PC-9 (cell line): ENCODE measurements around the gene PANX2. TPM values are rescaled to one million over a fixed set of nuclear protein-coding genes. Genes with fewer than 3 reads are reported as not detected.

ENCODE experiments used
- BruUV-seq: library from RNA; stranded (reverse); fragments of 400-500 nt; replicated peaks from 2 replicates; lab custom pipeline; 2021; lab: Mats Ljungman, UMichigan
- CTCF ChIA-PET: fragments of 300-600 bp; sonication (Branson Sonifier 250); formaldehyde crosslinking; loops from one replicate; lab custom pipeline; 2022; ENCODE audit warnings: antibody characterized with exemption; lab: Charles Lee
- POLR2A ChIA-PET: fragments of 300-600 bp; sonication (Branson Sonifier 250); formaldehyde crosslinking; loops from one replicate; lab custom pipeline; 2022; ENCODE audit warnings: antibody characterized with exemption; ENCODE audit not compliant: unreplicated experiment; lab: Charles Lee
- DNase-seq, 2 experiments: peaks; one replicate each; pipeline versions ENCODE4 v3.0.0 to v3.0.0-alpha.2; 2015 to 2022; ENCODE audit warnings: mixed read lengths in 1 of 2
- H2AFZ ChIP-seq: fragments of 200-600 bp; sonication (generic); 2 replicates; pipeline ENCODE4 v1.8.1; 2017; ENCODE audit warnings: antibody characterized with exemption
- H3F3A ChIP-seq: fragments of 200-600 bp; sonication (generic); 2 replicates; pipeline ENCODE4 v1.8.1; 2017; ENCODE audit warnings: antibody characterized with exemption, mild to moderate bottlenecking, low read depth; ENCODE audit not compliant: insufficient read depth
- H3K27ac ChIP-seq: fragments of 200-600 bp; sonication (generic); 2 replicates; pipeline ENCODE4 v1.6.1; 2016; ENCODE audit warnings: mixed run types
- H3K27me3 ChIP-seq: fragments of 200-600 bp; sonication (generic); 2 replicates; pipeline ENCODE4 v1.6.1; 2016; ENCODE audit warnings: low read depth, mixed run types; ENCODE audit not compliant: insufficient read depth
- H3K36me3 ChIP-seq: fragments of 200-600 bp; sonication (generic); 2 replicates; pipeline ENCODE4 v1.6.1; 2016; ENCODE audit warnings: low read depth, mixed run types
- H3K4me1 ChIP-seq: fragments of 200-600 bp; sonication (generic); replicated peaks from 2 replicates; pipeline ENCODE4 v1.6.1; 2016; ENCODE audit warnings: mixed run types; ENCODE audit not compliant: insufficient read depth
- H3K4me2 ChIP-seq: fragments of 200-600 bp; sonication (generic); 2 replicates; pipeline ENCODE4 v1.6.1; 2017; ENCODE audit warnings: mixed run types
- H3K4me3 ChIP-seq: fragments of 200-600 bp; sonication (generic); 2 replicates; pipeline ENCODE4 v1.6.1; 2016; ENCODE audit warnings: mixed run types
- H3K79me2 ChIP-seq: fragments of 200-600 bp; sonication (generic); 2 replicates; pipeline ENCODE4 v1.6.1; 2017; ENCODE audit warnings: low read depth, mixed run types
- H3K9me2 ChIP-seq: fragments of 200-600 bp; sonication (generic); 2 replicates; pipeline ENCODE4 v1.8.1; 2017; ENCODE audit warnings: mild to moderate bottlenecking; ENCODE audit not compliant: insufficient read depth
- H3K9me3 ChIP-seq: fragments of 200-600 bp; sonication (generic); 2 replicates; pipeline ENCODE4 v1.8.1; 2016; ENCODE audit warnings: low read depth; ENCODE audit not compliant: insufficient read depth
- H4K20me1 ChIP-seq: fragments of 200-600 bp; sonication (generic); 2 replicates; pipeline ENCODE4 v1.8.1; 2017; ENCODE audit not compliant: insufficient read depth
- EZH2 ChIP-seq: fragments of 200-600 bp; sonication (generic); IDR thresholded peaks from 2 replicates; pipeline ENCODE4 v1.8.0; 2017; ENCODE audit warnings: antibody characterized with exemption, low read depth
- intact Hi-C: fragments of 100-400 bp; cut with micrococcal nuclease; formaldehyde crosslinking; loops from one replicate; pipeline ENCODE4 v1.10.0; 2022; ENCODE audit not compliant: unreplicated experiment
- total RNA-seq: library from RNA; stranded (reverse); gene quantifications from 2 replicates; pipeline ENCODE4 v1.2.3, GENCODE V29; 2021
- TF ChIP-seq, protein P1 (sequence below): fragments of 200-600 bp; sonication (generic); conservative IDR thresholded peaks from 2 replicates; pipeline ENCODE4 v1.6.1; 2017; ENCODE audit warnings: mixed run types, antibody characterized with exemption, mild to moderate bottlenecking, moderate library complexity

PANX2 gene
- total RNA-seq, 1 experiment from 2014 or later = 51.7 TPM

DNA sequence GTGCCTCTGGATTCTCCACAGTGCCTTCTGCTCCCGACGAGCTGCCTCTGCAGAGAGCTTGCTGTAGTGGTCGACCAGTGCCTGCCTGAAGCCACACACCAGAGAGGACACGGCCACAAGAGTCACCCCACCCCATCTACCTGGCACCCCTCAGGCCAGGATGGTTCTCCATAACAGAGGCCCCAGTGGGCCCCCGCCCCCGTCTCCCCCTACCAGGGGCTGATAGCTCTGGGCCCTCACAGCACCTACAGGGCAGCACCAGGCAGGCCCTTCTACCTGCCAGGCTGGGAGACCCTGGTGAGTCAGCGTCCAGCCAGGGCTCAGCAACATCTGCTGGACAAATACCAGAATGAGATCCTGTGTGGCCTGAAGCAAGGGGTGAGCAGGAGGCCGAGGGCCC lies 52.0 kb downstream of the PANX2 start:
- POLR2A ChIA-PET = no interaction called here

DNA sequence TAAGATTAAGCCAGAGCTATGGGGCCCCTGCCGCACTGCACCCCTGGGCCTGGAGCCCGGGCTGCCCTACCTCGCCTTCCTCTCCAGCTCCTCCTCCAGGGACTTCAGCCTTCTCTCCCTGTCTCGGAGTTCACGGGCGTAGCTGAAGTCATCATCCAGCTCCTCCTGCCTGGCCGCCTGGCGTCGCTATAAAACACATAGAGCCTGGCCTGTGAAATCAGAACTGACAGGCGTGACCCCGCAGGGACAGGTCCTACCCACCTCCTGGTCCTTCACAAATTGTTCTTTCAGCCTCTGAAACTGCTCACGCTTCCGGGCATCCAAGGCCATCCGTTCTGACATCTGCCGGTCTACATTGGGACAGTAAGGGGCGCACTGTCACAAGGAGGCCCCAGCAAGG lies 53.5 kb downstream of the PANX2 start:
- Histone ChIP-seq H3K9me3 (no peaks in the 10 kb centered on the region), H3K27me3 (no peaks in the 10 kb centered on the region), H3K27ac (no peak overlapping the region), H4K20me1 (peaks cover 45% of the 10 kb centered on the region), H2AFZ (no peak overlapping the region), H3F3A (peaks cover 3% of the 10 kb centered on the region; the same call in 1 of the 2 replicates), H3K4me2 (no peak overlapping the region), H3K9me2 (no peaks in the 10 kb centered on the region), H3K4me1 (no peaks in the 10 kb centered on the region), H3K4me3 (no peak overlapping the region), H3K79me2 (no peaks in the 10 kb centered on the region), H3K36me3 (peaks cover 22% of the 10 kb centered on the region)
- DNase-seq = no peak
- ChIA-PET POLR2A (no interaction called here), CTCF (no interaction called here)
- intact Hi-C loops = no loop called here
- BruUV-seq = no TSS peak
- TF ChIP-seq, protein P1, sequence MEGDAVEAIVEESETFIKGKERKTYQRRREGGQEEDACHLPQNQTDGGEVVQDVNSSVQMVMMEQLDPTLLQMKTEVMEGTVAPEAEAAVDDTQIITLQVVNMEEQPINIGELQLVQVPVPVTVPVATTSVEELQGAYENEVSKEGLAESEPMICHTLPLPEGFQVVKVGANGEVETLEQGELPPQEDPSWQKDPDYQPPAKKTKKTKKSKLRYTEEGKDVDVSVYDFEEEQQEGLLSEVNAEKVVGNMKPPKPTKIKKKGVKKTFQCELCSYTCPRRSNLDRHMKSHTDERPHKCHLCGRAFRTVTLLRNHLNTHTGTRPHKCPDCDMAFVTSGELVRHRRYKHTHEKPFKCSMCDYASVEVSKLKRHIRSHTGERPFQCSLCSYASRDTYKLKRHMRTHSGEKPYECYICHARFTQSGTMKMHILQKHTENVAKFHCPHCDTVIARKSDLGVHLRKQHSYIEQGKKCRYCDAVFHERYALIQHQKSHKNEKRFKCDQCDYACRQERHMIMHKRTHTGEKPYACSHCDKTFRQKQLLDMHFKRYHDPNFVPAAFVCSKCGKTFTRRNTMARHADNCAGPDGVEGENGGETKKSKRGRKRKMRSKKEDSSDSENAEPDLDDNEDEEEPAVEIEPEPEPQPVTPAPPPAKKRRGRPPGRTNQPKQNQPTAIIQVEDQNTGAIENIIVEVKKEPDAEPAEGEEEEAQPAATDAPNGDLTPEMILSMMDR = no peak
- TF ChIP-seq EZH2 = no peak

More for the DNA sequence above, 52.0 kb downstream of the PANX2 start:
- TF ChIP-seq, protein P1 = no peak
- no peak for TF ChIP-seq EZH2
- peaks cover 15% of the 10 kb centered on the region; the same call in 1 of the 2 replicates for H3F3A ChIP-seq
- H2AFZ ChIP-seq = no peak overlapping the region
- no peaks in the 10 kb centered on the region for H3K9me2 ChIP-seq
- H3K27me3 ChIP-seq = no peaks in the 10 kb centered on the region
- intact Hi-C loops = no loop called here
- BruUV-seq = no TSS peak
- no peak for DNase-seq
- CTCF ChIA-PET = no interaction called here
- H3K36me3 ChIP-seq = peaks cover 31% of the 10 kb centered on the region
- no peaks in the 10 kb centered on the region for H3K4me1 ChIP-seq
- no peaks in the 10 kb centered on the region for H3K9me3 ChIP-seq
- H4K20me1 ChIP-seq = peaks cover 56% of the 10 kb centered on the region
- no peak overlapping the region for H3K4me3 ChIP-seq
- H3K4me2 ChIP-seq = no peak overlapping the region
- no peaks in the 10 kb centered on the region for H3K79me2 ChIP-seq
- no peak overlapping the region for H3K27ac ChIP-seq

DNA sequence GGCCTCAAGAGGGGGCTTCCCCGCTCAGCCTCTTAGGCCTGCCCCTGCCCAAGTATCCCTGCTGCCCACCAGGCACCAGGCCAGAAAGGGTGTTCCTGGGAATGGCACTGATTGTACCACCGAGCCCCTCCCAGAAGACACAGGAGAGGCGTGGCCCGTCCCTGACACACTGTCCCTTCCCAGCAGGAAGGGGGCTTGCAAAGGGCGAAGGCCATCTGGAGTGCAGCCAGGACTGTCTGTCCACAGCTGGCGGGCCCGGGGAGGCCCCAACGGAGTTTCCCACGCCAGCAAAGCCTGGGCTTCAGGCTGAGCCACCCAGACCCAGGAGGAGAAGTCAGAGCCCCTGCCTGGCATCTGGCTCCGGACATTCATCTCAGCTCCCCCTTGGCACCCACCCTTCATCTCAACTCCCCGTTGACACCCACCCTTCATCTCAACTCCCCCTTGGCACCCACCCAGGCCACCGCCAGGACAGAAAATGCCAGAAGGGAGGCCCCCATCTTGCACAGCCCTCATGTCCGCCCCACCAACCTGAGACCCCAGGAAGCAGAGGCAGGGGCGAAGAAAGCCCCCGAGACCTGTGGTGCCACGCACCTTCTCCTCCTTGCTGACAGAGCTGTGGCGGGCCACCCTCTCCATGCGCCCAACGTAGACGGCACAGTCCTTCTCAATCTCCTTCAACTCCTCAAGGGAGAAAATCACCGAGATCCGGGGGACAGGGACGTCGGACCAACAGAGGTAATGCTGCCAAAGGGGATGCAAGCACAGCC lies 54.9 kb downstream of the PANX2 start:
- no TSS peak for BruUV-seq
- Histone ChIP-seq H3K27ac (no peak overlapping the region), H3K9me2 (no peaks in the 10 kb centered on the region), H3K79me2 (no peaks in the 10 kb centered on the region), H3K4me3 (no peak overlapping the region), H3K27me3 (no peaks in the 10 kb centered on the region), H4K20me1 (peaks cover 45% of the 10 kb centered on the region), H3F3A (peaks cover 3% of the 10 kb centered on the region; the same call in 1 of the 2 replicates), H3K9me3 (no peaks in the 10 kb centered on the region), H3K4me2 (no peak overlapping the region), H3K36me3 (peaks cover 22% of the 10 kb centered on the region), H2AFZ (no peak overlapping the region), H3K4me1 (no peaks in the 10 kb centered on the region)
- intact Hi-C loops = no loop called here
- DNase-seq = no peak
- ChIA-PET POLR2A (no interaction called here), CTCF (no interaction called here)
- TF ChIP-seq, protein P1 = no peak
- no peak for TF ChIP-seq EZH2
